GM18505 (cell line): ENCODE measurements around the gene DYSF.

Experiments used
- ATAC-seq: cut with Tn5 transposase; IDR thresholded peaks from one replicate; pipeline ENCODE4 v1.9.1; 2021; ENCODE audit not compliant: unreplicated experiment
- POLR2A ChIP-seq: IDR thresholded peaks from 4 replicates; pipeline ENCODE4 v1.6.1; 2011; ENCODE audit warnings: borderline replicate concordance; ENCODE audit not compliant: insufficient read depth, insufficient read length; ENCODE audit errors: extremely low read depth

DYSF gene

GRCh38 chr2:71506222-71507153, 53.1 kb downstream of the DYSF start:
- no peak for TF ChIP-seq POLR2A

GRCh38 chr2:71507476-71507875, 54.1 kb downstream of the DYSF start:
- TF ChIP-seq POLR2A: no peak
- no peak for ATAC-seq

More at GRCh38 chr2:71506222-71507153, 53.1 kb downstream of the DYSF start:
- ATAC-seq: no peak

GRCh38 chr2:71510196-71510807, 56.9 kb downstream of the DYSF start:
- no peak for TF ChIP-seq POLR2A
- ATAC-seq: no peak

- no peak for TF ChIP-seq POLR2A
- ATAC-seq: no peak
Measured at GRCh38 chr2:71510938-71511337, 57.6 kb downstream of the DYSF start.

GRCh38 chr2:71511776-71512175, 58.4 kb downstream of the DYSF start:
- ATAC-seq: no peak
- no peak for TF ChIP-seq POLR2A

- TF ChIP-seq POLR2A: no peak
- ATAC-seq: no peak
Measured at GRCh38 chr2:71512386-71512785, 59.0 kb downstream of the DYSF start.

- no peak for ATAC-seq
- no peak for TF ChIP-seq POLR2A
Measured at GRCh38 chr2:71513096-71513495, 59.7 kb downstream of the DYSF start.

- no peak for ATAC-seq
- no peak for TF ChIP-seq POLR2A
Measured at GRCh38 chr2:71513721-71514120, 60.4 kb downstream of the DYSF start.

- no peak for ATAC-seq
- TF ChIP-seq POLR2A: no peak
Measured at GRCh38 chr2:71516253-71516888, 63.0 kb downstream of the DYSF start.

- no peak for TF ChIP-seq POLR2A
- ATAC-seq: no peak
Measured at GRCh38 chr2:71517851-71518250, 64.5 kb downstream of the DYSF start.

GRCh38 chr2:71521436-71521950, 68.1 kb downstream of the DYSF start:
- ATAC-seq: no peak

GRCh38 chr2:71524476-71524875, 71.1 kb downstream of the DYSF start:
- ATAC-seq: no peak
- no peak for TF ChIP-seq POLR2A

More at GRCh38 chr2:71521436-71521950, 68.1 kb downstream of the DYSF start:
- no peak for TF ChIP-seq POLR2A

GRCh38 chr2:71526141-71526540, 72.8 kb downstream of the DYSF start:
- TF ChIP-seq POLR2A: no peak
- no peak for ATAC-seq
